ENCODE results near the gene COL9A2.

COL9A2 gene

GRCh38 chr1:40317394-40318074 lies 448 bp upstream of the COL9A2 start:
- no peak overlapping the region for H3K4me3 ChIP-seq (ENCODE audit: low read depth, low read length)

GRCh38 chr1:40315795-40316594 lies 1.1 kb downstream of the COL9A2 start:
- peak overlapping the region; percentile 22 for H3K4me3 ChIP-seq (ENCODE audit: low read depth, low read length)

More at GRCh38 chr1:40317394-40318074, 448 bp upstream of the COL9A2 start:
- TF ChIP-seq CTCF (IDR thresholded peaks at IDR 0.05; ENCODE audit: low read depth, low read length) = no peak

GRCh38 chr1:40315239-40315794 lies 1.8 kb downstream of the COL9A2 start:
- peak overlapping the region; percentile 29; the same call in 1 of the 2 replicates for H3K4me3 ChIP-seq (ENCODE audit: low read depth, low read length)
- TF ChIP-seq CTCF (IDR thresholded peaks at IDR 0.05; ENCODE audit: low read depth, low read length) = peak; percentile 92

More at GRCh38 chr1:40315795-40316594, 1.1 kb downstream of the COL9A2 start:
- TF ChIP-seq CTCF (IDR thresholded peaks at IDR 0.05; ENCODE audit: low read depth, low read length) = no peak

GRCh38 chr1:40314721-40315238 lies 2.3 kb downstream of the COL9A2 start:
- no peak for TF ChIP-seq CTCF (IDR thresholded peaks at IDR 0.05; ENCODE audit: low read depth, low read length)
- H3K4me3 ChIP-seq (ENCODE audit: low read depth, low read length) = no peak overlapping the region

- H3K4me3 ChIP-seq (ENCODE audit: low read depth, low read length) = no peak overlapping the region
- no peak for TF ChIP-seq CTCF (IDR thresholded peaks at IDR 0.05; ENCODE audit: low read depth, low read length)
Observed at GRCh38 chr1:40313958-40314720, 2.9 kb downstream of the COL9A2 start.

- TF ChIP-seq CTCF (IDR thresholded peaks at IDR 0.05; ENCODE audit: low read depth, low read length) = no peak
- H3K4me3 ChIP-seq (ENCODE audit: low read depth, low read length) = no peak overlapping the region
Observed at GRCh38 chr1:40313329-40313957, 3.6 kb downstream of the COL9A2 start.

Data from WI38 (cell line).